DMS114 treated with DMSO at 0.1 percent for 48 hours (cell line): ENCODE data around the gene MEN1.
"Not testable (repeated sequence)": the region's sequence is repeated elsewhere in the genome, so short reads cannot be mapped to it uniquely, and the experiment has no call there.

Experiments
- DNase-seq: peaks from one replicate; lab custom pipeline; 2025; ENCODE audit not compliant: unreplicated experiment; lab: John Stamatoyannopoulos, UW

Gene MEN1

DNA sequence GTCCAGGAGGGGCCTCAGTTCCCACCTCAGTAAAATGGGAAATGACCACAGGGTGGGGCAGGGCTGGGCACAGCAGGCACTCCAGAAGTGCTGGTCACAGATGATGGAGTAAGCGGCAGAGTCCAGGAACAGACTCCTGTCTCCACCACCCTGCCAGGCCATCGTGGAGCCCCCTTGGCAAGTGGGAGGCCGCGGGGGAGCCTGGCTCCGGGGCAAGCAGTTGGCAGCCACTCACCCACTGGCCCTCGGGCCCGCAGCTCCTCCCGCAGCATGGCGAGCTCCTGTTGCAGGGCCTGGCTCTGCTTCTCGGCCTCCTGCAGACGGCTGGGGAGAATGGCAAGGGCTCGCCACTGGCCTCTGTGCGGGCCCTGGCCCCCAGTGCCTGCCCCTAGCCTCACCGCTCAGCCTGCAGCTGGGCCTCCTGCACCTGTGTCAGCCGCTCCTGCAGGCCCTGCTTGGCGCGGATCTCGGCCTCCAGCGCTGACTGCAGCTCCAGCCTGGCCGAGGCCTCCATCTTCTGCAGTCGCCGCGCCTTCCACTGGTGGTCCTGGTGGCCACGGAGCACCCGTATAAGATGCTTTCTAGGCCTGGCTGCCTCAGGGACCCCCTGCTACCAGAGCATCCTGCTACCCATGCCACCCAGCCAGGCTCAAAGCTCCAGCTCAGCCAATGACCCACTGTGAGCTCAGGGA lies 23.8 kb upstream of the MEN1 start:
- DNase-seq: no peak

DNA sequence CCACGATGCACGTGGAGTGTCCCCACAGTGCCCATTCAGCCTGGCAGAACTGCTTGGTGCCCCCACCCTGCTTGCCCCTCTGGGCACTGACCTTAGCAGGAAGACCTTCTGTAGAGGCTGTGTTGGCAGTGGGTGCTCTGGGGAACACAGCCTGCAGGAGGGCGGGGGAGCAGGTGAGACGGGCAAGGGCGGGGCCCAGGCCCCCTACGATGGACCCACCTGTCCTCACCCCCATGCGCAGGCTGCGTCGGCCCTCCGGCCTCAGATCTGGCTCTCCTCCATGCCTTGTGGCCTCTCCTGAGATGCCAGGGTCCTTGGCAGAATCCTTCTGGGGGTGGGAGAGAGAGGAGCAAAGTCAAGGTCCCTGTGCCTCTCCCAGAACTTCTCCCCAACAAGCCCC lies 23.2 kb upstream of the MEN1 start:
- no peak for DNase-seq

DNA sequence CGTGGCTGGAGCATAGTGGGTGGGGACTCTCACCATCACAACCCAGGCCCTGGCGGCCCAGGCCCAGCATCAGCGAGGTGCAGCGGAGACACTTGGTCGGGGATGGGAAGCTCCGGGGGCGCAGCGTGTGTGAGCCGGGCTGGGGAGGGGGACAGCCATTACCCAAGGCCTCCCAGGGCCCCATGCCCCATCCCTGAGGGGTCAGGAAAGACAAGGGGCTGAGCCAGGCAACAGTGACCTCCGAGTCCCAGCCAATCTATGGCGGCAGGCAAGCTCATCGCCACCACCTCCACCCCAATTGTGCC lies 22.8 kb upstream of the MEN1 start:
- no peak for DNase-seq

DNA sequence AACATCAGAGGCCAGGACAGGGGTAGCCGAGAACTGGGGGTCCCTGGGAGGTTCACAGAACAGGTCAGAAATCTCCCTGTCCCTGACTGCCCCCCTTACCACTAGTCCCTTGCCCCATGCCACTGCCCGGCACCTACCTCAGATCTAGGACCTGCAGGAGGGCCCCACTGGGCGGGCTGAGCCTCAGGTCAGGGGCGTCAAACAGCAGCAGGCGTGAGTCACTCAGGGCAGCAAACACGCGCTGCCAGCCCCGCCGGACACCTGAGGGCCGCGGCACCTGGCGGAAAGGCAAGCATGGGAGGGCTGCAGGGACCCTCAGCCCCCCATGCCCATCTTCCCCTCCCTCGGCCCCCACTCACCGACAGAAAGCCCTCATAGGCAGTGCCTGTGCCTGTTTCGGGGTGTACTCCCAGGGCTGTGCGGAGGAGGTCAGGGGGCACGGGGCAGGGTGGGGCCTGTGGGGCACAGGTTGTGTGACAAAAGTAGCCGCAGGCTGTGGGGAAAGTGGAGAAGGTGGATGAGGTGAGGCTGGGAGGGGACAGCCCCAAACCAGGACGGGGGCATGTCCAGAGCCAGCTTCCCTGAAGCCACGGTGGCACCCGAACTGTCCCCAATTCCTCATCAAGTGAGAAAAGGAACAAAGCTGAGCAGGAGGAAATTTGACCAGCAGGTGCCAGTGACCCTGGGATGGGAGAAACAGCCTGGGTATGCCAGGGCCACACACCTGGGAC lies 22.3 kb upstream of the MEN1 start:
- DNase-seq: no peak

DNA sequence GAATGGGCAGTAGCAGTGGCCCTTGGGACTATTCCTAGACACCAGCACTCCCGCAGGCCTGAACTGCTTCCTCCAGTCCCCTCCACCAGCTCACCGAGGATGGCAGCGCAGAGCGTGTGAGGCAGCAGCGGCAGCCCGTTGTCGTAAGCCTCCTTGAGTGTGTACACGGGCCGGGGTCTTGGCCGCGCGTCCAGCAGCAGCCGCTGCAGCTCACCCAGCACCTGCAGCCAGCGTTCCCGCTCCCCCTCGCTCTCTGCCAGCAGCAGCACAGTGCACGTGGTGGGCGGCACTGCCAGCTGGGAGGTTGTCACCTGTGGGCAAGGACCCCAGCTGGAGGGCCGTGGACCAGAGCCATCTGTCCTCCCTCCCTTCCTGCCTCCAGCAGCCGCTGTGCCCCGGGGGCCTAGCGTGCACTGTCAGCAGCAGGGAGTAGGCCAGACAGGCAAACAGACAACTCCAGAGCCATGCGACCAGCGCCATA lies 21.1 kb upstream of the MEN1 start:
- no peak for DNase-seq

DNA sequence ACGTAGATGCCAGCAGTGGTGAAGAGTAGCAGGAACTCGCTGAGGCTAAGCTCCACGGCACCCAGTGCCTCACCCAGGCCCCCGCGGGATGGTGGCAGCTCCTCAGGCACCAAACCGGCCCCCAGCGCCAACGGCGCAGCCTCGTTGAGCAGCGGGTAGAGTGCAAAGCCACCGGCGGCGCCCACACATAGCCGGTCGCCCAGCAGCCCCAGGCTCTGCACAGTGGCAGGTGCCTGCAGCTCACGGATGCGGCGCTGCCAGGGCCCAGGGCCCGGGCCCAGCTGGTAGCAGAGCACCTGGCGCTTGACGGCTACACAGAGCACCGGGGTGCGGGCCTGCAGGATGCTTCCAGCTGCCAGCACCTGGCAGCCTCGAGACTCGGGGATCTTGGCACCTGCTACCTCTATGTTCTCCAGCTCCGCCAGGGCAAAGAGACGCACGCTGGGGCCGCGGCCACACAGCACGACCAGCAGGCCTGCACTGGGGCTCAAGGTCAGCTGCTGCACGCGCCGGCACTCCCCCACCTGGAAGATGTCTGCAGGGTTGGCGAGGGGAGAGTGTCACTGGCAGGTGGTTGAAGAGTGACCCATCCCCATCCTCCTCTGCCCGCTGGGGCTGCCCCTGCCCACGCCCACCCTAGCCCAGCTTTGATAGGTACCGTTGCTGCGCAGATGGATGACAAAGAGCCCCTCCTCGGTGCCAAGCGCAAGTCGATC lies 19.3 kb upstream of the MEN1 start:
- DNase-seq: no peak

DNA sequence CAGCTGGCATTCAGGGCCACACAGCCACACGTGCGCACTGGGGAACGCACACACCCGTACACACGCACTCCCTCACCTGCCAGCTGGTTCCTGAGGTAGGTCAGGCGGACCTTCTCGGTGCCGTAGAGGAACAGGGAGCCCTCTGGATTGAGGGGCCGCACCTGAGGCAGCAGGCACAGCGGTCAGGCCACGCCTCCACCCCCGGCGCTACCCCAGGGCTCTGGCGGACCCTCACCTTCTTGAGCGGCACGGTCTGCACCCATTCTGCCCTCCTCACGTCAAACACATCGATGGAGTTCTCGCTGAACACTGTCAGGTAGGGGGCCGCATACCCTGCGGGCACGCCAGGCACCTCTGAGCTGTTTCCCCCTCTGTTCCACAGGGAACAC lies 17.1 kb upstream of the MEN1 start:
- DNase-seq: no peak

DNA sequence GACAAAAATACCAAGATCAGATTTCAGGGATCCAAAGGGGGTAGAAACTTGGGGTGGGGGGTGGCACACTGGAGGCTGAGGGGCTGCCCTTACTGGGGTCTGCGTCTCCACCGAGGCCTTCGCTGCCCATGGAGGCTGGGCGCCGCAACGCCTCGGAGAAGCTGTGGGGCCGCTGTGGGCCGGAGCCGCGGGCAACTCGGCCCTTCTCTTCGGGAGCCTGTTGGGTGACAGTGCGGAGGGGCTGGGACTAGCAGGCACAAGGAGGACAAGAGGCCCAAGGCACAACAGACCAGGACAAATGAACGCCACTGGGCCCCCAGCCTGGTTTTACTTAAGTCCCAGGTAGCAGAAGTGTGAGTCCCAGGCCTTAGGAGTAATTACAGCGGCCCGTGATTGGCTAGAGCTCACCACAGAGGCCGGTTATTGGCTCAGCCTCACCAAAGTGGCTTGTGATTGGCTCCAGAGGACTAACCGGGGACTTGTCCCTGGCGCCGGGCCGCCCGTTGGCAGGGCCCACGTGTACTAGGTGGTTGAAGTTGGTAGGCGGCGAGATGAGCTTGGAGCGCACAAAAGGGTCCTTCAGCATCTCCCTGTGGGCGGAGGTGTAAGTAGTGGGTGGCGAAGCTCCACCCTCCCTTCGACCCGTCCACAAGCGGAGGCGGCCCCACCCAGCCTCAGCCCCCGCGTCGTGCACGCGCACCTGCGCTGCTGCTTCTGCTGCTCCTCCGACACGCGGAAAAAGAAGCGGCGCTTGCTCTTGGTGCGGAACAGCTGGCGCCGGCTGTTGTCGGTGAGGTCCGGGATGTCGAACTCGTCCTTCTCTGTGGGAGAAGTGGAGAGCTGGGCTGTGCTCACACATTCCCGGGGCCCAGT lies 16.5 kb upstream of the MEN1 start:
- DNase-seq: no peak

DNA sequence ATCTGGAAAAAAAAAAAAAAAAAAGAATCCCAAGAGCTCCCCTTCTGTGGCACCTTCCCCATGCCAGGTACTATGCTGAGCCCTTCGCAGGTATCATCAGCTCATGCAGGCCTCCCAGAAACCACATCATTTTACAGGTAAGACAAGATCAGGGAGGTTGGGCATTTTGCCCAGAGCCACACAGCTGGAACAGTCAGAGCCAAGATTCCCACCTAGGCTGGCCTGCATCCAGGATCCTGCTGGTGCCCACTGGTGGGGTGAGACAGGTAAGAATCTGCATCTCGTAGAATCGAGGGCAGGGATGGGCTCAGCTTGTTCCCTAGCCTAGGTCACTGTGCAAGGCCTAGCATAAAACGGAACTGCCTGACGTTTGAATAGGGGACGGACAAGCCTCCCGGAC lies 15.7 kb upstream of the MEN1 start:
- no peak for DNase-seq

DNA sequence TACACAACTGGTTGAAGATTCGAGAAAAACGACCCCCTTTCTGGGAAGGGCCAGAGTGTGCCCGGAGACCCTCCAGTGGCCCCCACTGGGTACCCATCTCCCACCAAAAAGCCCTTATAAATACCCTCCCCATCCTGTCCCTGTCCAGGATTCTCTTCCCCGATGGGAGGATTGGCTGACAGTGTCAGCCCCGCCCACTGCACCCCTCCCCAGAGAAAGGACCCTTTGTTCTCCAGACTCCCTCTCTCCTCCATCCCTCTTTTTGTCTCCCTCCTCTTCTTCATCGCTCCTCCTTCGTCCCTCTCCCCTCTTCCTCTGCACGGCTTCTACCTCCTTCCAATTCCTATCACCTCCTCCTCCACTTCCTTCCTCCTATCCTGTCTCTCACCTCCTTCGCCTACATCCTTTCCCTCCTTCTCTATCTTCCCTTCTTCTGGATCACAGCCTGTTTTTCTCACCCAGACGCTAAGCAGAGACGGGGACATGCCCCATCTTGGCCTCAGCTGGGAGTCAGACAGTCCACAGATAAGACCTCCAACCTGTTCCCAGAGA lies 13.3 kb upstream of the MEN1 start:
- no peak for DNase-seq

DNA sequence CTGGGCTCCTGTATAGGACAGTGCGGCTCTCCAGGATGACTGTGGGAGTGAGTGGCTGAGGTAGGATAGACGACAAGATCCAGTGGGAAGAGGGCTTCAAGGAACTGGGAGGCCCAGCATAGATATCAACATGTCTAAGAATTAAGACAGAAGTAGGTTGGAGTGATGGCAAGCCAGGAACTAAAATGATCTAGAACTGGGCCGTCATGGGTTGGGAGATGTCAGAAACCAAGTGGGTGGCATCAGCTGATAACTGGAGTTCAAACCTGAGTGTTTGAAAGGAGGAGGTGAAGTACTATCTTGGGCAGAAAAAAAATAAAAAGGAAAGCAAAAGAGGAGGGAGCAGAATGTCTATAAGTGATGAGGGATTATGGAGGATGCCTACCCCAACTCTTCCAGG lies 7.1 kb upstream of the MEN1 start:
- DNase-seq: no peak

DNA sequence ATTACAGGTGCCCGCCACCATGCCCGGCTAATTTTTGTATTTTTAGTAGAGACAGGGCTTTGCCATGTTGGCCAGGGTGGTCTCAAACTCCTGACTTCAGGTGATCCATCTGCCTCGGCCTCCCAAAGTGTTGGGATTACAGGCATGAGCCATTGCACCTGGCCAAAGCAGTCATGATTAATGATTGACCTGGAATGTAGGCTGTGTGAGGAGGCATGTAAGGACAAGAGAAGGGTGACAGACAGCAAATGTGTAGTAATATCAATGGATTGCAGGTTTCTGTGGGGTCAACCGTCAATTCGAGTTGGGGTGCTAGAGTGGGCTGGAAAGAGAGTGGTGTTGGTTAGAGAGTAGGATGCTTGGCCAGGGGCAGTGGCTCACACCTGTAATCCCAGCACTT lies 5.1 kb upstream of the MEN1 start:
- DNase-seq: not testable (repeated sequence)

DNA sequence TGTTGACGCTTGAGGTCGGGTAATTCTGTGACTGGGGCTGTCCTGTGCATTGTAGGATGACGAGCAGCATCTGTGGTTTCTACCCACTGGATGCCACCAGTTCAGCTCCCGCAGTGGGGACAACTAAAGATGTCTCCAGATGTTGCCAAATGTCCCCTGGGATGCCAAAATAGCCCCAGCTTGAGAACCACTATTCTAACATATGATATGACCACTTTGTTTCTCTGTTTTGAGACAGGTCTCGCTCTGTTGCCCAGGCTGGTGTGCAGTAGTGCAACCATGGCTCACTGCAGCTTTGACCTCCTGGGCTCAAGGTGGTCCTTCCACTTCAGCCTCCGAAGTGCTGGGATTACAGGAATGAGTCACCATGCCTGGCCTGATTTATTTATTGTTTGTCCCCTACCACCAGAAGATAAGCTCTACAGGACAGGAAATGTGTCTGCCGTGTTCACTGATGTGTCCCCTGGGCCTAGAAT lies 4.4 kb upstream of the MEN1 start:
- DNase-seq: no peak

DNA sequence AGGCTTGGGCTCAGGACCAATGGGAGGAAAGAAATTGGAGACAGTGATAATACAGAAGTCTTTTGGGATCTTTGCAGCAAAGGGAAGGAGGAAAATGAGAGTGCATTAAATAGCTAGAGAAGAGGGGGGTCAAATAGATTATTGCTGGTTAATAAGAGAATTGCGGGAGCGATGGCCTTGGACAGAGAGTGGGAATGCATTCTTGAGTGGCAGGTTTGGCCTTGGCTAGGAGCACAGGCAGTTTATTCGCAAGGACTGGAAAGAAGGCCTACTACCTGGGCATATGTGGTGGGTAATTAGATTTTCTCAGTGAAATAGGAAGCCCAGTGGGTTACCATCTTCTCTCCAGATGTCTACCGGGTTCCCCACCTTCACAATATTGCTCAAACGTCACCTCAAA lies 3.5 kb upstream of the MEN1 start:
- DNase-seq: no peak

DNA sequence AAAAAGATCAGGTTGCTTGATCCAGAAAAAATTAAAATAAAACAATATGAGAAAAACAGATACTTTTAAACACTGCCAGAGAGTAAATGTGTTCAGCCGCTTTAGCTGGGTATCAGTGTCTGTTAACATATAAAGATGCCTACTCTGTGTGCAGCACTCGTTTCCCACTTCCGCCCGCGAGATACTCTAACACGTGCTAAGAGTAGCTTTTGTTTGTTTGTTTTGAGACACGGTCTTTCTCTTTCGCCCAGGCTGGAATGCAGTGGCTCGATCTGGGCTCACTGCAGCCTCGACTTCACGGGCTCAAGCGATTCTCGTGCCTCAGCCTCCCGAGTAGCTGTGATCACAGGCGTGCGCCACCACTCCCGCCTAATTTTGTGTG lies 531 bp upstream of the MEN1 start:
- DNase-seq: peak; percentile 85

DNA sequence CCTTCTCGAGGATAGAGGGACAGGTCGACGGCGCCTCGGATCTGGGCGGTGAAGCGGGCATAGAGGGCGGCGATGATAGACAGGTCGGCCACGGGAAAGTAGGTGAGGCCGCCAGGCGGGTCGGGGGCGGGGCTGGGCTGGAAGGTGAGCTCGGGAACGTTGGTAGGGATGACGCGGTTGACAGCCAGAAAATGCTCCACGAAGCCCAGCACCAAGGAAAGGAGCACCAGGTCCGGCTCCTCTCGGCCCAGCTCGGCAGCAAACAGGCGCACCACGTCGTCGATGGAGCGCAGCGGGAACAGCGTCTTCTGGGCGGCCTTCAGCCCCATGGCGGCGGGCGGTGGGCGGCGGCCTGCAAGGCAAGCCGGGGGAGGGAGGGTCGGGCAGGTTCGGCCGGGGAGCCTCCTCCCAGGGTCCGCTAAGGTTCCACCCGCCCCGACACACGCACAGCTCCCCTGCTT lies 540 bp downstream of the MEN1 start:
- DNase-seq: no peak

DNA sequence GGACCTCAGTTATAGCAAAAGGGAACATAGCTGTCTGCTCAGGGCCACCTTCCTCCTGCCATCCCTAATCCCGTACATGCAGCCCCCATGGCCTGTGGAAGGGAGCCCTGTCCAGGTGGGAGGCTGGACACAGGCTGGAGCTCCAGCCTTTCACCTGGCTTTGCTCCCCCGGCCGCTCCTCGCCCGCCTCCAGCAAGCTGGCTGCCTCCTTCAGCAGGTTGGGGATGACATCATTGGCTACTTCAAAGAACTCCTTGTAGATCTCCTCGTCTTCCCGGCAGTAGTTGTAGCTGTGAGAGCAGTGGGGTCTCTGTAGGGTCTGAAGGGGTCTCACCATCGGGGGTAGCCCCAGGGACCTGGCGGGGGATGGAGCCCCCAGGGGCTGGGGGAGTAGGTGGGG lies 4.9 kb downstream of the MEN1 start:
- DNase-seq: no peak

DNA sequence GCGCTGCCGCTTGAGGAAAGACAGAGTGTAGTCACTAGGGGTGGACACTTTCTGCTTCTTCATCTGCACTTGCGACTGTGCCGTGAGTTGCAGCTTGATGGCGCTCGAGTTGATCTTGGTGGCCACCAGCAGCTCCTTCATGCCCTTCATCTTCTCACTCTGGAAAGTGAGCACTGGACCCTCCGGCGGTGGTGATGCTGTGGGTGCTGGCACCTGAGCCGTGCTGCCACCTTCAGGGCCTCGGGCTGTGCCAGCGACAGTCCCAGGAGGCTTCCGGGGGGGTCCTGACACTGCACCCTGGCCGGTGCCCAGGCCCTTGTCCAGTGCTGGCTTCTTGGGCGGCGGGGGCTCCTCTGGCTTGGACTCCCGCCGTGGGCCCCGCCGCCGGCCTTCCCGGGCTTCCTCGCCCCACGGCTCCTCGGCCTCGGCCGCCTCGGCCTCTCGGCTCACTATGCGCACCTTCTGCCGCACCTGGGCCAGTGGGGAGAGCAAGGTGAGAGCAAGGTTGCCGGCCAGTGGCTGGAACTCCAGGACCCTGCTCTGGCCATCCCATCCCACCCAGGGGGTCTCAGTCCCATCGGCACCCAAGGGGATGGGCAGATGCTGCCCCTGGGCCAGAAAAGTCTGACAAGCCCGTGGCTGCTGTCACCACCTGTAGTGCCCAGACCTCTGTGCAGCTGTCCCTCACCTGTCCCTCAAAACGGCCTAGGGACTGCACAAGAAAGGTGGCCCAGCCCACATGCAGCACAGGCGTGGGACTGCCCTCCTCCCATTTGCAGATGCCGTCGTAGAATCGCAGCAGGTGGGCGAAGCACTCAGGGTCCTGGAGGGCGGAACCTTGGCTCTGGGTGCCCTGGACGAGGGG lies 5.8 kb downstream of the MEN1 start:
- DNase-seq: peak; percentile 6

DNA sequence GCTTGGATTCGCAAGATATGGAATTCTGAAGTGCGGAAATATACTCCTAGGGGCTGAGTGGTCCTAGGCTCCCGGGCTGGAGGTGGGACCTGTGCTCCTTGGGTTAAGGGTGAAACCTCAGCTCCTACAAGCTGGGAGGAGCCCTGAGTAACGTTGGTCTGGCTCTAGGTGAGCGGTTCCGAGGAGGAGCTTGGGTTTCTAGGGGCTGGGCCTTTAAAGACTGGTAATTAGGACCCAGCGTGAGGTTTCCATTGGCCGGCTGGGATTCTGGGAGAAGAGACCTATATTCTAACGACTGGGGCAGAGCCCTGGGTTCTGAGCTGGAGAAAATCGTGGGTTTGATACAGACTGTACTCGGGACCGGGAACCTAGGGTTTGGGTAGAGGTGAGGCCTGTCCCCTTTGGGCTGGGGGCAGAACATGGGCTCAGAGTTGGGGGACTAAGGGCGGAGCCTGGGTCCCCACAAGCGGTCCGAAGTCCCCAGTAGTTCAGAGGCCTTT lies 6.5 kb downstream of the MEN1 start:
- DNase-seq: no peak
